ENCODE results near the gene RNPEP.
"Not testable (repeated sequence)": the region's sequence is repeated elsewhere in the genome, so short reads cannot be mapped to it uniquely, and the experiment has no call there.

The RNPEP gene

GRCh38 chr1:202037706-202038296, 55.4 kb downstream of the RNPEP start:
- no peak for DNase-seq

GRCh38 chr1:202038688-202039346, 56.4 kb downstream of the RNPEP start:
- no peak for DNase-seq

- peak; percentile 29 for DNase-seq
These were observed 63.3 kb downstream of the RNPEP start for GRCh38 chr1:202045705-202046104.

GRCh38 chr1:202046227-202046626, 63.8 kb downstream of the RNPEP start:
- DNase-seq = peak; percentile 48

GRCh38 chr1:202046748-202047708, 64.6 kb downstream of the RNPEP start:
- no peak for DNase-seq

GRCh38 chr1:202047977-202048376, 65.5 kb downstream of the RNPEP start:
- no peak for DNase-seq

- DNase-seq = no peak
These were observed 66.7 kb downstream of the RNPEP start for GRCh38 chr1:202049129-202049528.

- DNase-seq = no peak
These were observed 71.6 kb downstream of the RNPEP start for GRCh38 chr1:202054094-202054493.

- DNase-seq = not testable (repeated sequence)
These were observed 72.2 kb downstream of the RNPEP start for GRCh38 chr1:202054673-202055072.
